HG03175 (cell line): Measurements from ENCODE around the gene VPS39.

Source experiments
- ATAC-seq: cut with Tn5 transposase; IDR thresholded peaks from one replicate; pipeline ENCODE4 v1.9.1; 2021; ENCODE audit warnings: mild to moderate bottlenecking, moderate library complexity; ENCODE audit not compliant: unreplicated experiment

Gene VPS39

DNA sequence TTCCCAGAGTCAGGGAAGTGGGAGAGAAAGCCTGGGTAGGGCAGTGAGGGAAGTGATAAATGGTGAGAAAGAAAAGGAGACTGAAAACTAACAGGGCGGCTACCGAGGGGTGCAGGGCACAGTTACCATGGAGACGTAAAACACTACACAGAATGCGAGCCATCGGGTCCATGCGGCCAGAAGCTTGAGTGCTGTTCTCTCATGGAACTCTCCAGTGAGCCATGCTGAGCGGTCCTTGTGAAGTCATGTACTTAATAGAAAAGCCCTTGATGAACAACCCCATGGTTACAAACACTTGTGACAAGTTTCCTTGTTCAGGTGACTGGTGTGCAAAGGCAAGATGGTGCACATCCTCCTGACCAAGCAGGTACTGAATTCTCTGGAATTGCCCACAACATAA, 48.0 kb downstream of the VPS39 start:
- no peak for ATAC-seq

DNA sequence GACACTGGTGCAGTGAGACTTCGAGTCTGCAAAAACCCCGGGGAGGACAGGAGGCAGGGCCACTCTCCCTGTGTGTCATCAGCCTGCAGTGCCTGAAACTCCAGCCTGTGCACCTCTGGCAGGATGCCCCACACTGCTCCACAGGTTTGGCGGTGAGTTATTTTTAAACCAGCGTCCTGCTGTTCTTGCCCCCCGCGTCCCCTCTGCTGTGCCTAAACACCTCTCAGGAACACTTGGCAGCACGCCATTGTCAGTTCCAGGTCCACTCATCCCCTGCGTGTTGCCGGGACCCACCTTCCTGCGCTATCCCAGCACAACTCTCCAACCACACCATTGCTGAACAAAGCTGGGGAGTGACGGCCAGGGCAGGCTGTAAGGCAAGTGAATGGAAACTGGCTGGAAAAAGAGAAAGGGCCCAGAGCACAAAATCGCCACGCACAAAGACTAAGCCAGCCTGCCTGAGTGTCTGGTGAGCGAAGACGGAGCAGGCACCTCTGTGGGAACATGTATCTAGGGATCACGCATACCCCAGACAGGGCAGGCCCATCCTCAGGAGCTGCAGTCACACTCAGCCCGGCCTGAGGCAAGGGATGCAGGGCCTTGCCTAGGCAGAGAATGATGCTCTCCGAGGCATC, 48.6 kb downstream of the VPS39 start:
- no peak for ATAC-seq

DNA sequence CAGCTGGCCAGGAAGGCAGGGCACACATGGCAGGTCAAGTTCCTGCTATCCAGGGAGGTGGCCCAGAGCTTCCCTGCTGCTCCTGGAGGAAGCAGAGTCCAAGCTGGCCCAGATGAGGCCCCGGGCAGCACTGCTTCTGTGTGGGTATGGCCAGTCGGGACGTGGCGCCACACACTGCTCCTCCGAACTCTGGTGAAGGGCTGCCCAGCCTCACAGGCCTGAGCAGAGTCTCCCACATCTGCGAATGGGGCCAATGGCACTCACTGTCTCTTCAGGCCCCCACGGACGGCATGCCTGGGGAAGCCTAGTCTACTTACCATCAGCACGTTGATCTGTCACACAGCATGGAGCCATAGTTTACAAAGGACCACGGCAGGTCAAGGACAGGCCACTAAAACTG, 49.2 kb downstream of the VPS39 start:
- ATAC-seq, result no peak

DNA sequence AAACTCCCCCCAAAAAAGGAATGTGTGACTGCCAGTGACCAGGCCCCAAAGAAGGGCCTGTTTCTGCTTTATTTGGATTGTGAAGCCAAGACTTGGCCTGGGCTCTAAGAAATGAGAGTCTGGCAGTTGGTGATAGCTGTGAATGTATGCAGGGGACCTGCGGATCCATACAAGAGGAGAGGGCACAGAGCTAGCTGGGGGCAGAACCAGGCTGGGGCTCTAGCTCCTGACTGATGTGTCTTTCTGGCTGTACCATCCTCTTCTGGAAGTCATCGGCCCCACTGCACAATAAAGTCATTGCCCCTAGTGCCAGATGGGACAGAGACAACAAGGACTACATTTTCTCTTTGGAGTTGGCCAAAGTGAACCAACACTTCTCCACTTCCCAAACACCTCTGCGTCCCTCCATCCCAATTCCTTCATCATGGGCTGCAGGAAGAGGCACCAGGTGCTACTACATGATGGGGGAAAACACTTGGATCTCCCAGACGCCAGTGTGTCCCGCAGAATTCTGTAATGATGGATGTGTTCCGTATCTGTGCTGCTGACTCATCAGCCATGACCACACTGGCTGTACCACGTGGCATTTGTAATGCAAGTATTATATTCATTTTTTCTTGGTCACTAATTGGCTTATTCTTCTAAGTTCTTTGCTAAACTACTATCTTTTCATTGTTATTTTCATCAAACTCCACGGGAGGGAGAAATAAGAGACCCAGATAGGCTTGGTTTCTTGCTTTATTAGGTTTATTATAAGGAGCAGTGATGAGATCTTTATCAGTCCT, 49.9 kb downstream of the VPS39 start:
- no peak for ATAC-seq

DNA sequence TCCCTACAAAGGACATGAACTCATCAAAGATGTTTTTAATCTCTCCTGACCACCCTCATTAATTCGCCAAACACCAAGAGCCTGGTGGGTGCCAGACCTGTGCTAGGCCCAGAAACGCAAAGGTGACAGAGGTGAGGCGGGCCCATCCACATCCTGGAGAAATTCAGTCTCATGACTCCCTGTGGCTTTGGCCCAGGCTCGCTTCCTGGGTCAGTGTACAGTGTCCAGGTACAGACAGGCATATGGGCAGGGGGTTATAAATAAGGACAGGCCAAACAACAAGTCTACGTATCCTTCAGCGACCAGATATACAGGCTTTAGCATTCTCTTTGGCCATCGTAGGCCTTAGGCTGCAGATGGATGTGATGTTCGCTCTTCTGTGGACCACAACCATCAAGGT, 50.7 kb downstream of the VPS39 start:
- ATAC-seq, result no peak

DNA sequence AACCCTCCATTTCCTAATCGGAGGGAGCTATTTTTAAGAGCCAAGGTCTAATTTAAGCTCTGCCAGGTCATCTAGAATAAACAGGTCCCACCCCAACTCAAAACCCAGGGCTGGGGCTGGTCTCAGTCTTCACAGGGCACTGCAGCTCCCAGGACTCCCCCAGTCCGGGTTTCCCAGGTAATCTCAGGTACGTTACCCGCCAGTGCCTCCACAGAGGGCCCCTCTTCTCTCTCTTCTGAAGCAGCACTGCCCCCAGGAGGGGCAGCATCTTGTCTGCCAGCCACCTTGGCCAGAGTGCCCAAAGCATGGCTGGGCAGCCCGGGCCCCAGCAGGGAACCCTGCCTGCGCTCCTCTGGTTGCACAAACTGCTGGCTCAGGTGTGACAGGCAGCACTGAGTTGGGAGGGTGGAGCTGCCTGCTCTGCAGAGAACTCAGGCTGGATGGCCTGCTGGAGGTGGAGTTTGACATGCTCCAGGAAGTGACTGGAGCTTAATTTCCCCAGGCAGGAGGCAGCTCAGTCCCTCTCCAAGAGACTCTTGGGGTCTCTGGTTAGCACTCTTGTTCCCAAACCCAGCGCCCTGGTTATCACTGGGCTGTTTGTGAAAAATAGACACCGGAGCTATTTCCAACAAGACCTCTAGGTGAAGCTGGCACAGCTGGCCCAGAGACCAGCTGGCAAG, 51.7 kb downstream of the VPS39 start, which contains the start of gene PLA2G4F:
PLA2G4F (minus strand) TSS at position 394 of the 680 bp plus-strand sequence; CDS start at position 307, 87 bp downstream.
- ATAC-seq, result no peak

DNA sequence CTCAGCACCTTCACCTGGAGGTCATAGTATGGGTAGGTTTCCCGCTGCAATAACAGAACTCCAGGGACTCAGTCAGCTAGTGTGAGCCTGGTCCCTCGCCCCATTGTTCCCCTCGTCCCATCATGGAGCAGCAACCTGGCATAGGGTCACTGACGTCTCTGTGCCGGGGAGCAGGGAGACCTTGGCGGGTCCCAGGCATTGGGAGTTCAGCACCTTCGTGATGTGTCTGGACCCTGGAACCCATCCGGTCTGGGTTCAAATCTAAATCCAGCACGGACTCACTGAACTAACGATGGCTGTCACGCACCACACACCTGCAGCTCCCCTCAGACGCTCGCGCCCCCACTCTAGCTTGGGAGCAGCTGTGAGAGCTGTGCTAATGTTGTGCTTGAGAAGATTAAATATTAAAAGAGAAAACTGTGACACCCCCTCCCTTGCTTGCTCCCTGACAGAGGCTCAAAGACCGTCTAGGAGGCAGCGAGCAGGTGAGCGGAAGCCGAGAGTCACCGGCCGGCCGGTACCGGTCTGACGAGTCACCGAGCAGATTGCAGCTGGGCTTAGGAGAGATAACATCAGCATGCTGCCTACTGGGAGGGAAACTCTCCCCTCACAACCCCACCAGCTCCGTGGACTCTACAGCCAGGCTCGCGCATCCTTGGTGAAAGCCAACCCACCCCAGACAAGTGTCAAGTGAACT, 52.4 kb downstream of the VPS39 start:
- no peak for ATAC-seq

DNA sequence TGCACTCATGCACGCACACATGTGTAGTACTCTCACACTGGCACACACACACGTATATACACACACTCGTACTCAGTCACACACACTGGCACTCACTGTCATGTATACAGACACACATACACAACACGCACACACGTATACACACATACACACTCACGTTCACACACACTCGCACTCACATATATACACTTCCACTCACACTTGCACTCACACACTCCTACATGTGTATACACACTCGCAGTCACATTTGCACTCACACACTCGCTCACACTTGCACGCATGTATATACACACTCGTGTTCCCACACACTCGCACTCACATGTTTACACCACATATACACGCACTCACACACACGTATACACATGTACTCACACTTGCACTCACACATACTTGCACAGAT, 53.1 kb downstream of the VPS39 start:
- ATAC-seq, result no peak

DNA sequence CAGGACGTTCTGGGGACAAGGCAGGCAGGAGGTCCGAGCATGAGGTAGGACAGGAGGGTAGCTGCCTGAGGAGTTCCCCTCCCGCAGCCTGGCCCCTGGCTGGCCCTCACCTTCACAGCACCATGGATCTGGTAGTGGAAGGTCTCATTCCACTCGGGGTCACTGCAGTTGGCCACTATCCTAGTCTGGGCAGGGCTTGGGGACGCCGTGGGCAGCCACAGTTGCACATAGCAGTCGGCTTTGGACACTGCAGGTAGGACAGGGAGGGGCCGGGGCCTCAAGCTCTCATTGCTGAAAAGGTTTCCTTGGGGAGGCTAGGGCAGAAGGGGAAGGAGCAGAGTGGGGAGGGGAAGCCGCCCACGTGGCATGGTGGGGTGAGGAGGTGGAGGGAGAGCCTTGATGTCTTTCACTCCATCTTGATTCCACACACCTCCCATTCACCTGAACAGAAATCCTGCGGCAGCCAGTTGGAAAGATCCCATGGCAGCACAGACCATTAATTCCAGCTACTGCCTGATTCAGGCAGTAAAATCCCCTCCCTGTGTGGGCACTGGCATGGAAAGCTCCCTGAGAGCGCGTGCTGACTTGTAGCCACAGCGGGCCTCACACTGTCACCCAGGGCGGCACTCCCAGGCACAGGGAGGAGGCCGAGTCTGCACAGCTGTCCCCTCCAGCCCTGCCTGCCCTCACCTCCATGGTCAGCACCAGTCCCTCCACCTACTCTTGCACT, 53.7 kb downstream of the VPS39 start:
- ATAC-seq, result no peak

DNA sequence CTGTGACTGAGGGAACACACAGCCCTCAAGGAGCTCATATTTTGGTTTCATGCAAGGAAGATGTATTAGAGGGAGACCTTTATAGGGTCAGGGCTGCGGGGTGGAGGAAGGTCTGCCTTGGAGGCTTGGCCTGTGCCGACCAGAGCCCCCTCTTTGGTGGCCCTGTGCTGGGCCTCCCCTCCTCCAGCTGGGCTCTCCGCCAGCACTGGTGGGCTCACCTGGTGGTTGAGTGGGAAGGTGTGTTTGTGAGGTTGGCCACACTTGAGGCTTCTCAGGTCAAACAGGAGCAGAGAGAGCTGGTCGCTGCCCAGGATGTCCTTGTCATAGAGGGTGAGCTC, 54.3 kb downstream of the VPS39 start:
- no peak for ATAC-seq

DNA sequence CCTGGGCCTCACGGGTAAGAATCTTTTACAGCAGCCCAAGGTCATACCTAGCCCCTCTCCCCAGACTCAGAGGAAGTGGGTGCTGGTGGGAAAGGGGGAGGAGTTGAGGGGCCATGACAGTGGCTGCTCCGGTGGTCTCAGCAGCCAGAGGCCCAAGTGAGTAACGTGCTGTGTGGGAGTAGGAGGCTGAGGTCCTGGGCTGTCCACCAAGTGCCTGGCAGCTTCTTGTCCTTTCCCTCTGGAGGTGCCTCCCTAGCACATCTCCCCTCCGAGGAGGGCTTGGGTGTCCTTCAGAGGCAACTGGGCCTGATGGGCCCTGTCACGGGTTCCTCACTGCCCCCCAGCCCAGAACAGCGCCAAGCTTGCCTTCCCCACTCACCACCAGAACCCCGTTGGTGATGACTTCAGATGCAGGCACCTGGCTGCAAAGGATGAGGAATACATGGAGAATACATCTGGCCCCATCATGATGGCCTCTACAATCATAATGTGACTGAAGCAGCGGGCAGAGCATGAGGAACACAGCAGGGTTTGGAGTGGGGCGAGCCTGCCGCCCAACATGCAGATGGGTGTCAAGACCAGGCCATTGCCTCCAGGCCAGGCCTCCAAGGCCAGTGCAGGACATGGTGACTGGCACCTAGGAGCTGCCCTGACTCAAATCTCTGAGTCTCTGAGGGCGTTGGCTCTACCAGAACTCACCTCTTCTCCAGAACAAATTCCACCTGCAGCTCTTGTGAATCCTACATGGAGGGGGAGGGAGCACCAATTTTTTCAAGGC, 55.0 kb downstream of the VPS39 start:
- ATAC-seq, result no peak

DNA sequence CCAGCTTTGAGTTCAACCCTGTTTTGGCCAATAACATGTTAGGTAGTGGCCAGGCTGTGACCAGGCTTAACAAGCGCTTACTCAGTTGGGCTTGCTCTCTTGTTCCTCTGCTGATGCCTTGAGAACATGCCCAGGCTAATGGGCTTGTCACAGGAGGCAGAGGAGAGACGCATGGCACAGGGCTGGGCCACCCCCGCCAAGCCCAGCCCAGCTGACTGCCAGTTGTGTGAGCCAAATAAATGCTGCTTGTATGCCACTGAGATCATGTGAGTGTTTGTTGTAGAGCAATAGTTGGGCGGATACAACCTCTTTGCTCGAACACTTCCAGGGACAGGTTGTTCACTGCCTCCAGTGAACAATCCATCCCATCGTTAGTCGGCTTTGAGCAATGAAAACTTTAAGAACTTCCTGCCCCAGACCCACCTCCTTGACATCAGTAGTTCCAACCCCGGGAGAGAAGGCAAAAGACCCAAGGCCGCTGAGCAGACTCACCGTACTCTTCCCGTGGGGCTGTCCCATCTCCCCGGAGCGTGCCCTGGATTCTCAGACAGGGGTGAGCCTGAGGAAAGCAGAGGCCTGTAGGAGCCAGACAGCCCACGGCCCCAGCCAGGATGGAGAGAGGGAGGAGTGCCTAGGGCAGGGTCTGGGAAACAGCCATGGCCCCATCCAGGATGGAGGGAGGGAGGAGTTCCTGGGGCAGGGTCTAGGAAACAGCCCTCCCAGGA, 55.7 kb downstream of the VPS39 start:
- no peak for ATAC-seq

DNA sequence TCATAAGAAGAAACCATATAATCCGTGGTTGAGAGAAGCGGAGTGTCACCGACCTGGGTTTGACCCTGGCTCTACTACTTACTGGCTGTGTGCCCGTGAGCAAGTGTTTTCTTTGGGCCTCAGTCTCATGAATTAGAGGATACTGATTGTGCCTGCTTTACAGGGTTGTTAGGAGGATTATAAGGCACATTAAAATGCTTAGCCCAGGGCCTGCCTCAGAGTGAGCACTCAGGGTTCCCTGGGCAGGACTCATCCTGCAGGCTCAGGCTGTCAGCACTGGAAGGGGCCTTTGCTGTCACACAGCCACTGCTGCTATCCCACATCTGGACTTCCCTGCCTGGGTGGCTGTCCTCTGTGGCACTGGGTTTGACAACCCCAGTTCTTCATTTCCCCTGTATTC, 56.4 kb downstream of the VPS39 start:
- ATAC-seq, result no peak

DNA sequence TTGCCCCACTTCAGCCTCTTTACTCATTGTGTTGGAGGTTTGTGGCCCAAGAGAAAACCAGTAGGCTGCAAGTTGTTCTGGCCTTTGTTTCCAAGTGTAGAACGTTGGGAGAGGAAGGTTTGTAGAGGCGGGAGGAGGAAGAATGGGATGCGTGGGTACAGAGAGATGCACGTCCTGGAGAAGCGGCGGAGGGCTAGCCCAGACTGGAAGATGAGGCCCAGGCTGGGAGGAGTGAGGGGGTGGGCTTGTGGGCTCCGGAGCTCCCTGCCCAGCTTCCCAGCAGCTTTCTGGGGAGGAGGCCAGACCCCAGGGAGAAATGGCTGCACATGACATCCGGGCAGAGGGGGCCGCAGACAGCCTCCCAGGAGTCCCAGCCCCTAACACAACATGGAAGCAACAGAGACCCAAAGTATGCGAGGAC, 57.0 kb downstream of the VPS39 start:
- no peak for ATAC-seq

DNA sequence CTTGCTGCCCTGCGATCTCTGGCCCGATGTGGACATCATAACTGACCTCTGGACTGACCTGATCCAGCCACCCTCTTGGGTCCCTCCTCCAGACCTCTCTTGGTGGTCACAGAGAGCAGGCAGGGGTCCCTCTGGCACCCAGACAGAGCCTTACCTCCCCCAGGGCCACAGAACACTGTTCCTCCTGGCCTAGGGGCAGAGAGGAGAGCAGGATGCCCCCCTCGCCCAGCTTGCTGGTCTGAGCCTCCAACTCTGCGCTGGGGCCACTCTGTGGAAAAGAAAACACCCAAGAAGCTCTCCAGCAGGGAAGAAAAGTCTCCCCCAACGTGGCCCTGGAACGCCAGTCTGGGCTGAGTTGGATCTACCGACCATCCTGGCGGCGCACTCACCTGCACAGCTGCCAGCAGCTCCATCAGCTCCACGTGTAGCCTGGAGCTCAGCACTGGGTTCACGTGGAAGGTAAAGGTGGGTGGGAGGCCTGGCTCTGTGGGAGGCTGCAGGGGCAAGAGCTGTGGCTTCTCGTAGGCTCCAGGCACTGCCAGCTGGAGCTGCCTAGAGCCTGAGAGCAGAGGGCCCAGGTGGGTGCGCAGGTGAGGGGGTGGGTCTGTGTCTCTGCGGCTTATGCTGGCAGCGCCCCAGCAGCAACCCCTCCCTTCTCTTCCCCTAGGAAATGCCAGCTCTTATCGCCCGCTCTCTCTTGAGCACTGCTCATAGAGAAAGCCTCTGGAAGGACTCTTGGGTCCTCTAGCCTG, 57.7 kb downstream of the VPS39 start:
- ATAC-seq, result no peak

DNA sequence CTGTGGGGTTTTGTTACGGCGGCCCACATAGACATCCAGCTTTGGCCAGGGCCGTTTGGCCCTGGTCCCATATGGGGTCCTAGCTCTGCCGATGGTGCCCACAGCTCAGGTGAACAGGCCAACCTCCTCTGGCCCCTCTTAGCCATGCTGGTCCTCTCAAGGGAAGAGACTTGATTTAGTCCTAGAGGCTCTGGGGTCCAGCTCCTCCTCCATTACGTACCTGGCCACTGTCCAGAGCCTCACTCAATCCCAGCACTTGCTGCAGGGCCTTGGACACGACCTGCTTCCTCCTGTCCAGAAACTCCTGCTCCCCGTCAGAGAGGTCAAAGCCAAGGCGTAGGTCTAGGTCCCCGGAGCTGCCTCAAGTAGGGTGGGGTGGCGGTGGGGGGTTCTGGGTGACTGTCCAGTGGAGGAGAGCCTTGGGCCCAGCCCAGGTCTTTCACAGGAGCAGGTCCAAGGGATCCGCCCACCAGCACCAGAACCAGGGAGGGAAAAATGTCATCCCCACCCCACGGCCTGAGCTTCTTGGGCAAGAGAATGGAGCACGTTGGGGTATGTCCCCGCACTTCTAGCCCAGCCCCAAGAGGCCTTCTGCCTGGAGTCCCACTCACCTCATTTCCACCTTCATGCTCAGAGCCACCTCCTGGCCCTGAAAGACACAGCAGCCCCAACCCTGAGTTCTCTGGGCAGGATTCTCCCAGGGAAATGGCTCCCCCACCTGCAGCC, 58.4 kb downstream of the VPS39 start:
- no peak for ATAC-seq

DNA sequence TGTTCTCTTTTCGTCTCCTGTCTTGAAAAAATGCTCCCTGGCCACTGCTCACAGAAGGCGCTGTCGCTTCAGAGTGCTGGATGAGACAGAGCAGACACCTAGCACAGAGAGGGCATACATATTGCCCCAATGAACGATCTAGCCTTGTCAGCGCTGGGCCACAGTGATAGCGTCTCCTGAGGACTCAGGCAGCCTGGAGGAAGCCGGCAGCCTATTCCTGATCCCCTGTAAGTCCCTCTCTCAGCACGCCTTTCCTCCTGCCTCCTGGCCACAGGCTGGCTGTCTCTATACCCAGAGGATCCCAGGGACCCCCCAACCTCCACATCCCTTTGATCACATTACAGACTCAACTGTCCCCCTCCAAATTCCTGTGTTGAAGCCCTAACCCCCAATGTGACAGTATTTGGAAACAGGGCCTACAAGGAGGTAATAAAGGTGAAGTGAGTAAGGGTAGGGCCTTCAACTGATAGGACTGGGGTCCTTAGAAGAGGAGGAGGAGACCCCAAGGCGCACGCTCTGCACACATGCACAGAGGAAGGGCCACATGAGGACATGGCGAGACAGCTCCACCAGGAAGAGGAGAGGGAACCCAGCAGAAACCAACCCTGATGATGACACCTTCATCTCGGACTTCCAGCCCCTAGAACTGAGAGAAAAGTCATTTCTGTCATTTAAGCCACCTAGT, 59.2 kb downstream of the VPS39 start:
- no peak for ATAC-seq

DNA sequence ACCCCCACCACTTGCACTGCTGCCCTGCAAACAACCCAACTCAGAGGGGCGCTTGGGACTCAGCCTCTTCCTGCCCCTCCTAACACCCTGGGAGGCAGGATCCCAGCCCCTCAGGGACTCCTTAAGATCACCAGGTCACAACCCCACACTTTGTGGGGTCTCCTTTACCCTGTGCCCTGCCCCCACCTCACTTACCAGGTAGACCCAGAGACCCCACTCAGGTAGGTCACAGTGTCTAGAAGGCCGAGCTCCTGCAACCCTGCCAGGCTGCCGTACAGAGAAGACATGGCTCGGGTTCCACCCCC, 60.7 kb downstream of the VPS39 start:
- ATAC-seq, result no peak
